ENCODE data around the gene RFLNA. TPM values are rescaled to one million over a fixed set of nuclear protein-coding genes. Genes with fewer than 3 reads are reported as not detected.

The RFLNA gene
- total RNA-seq, 1 experiment from 2014 or later = not detected

- no TSS peak for BruUV-seq (replicated peaks)
- Mint-ChIP-seq H3K4me3 (ENCODE audit: unreplicated experiment) (no peak overlapping the region), H3K9me3 (ENCODE audit: unreplicated experiment) (no peaks in the 10 kb centered on the region), H3K36me3 (ENCODE audit: insufficient read depth, unreplicated experiment) (no peaks in the 10 kb centered on the region), H3K27me3 (ENCODE audit: insufficient read depth, unreplicated experiment) (peaks cover 79% of the 10 kb centered on the region), H3K4me1 (ENCODE audit: insufficient read depth, unreplicated experiment) (no peaks in the 10 kb centered on the region), H3K27ac (ENCODE audit: low read depth, unreplicated experiment) (no peak overlapping the region)
- DNase-seq (ENCODE audit: unreplicated experiment) = no peak
- POLR2A ChIA-PET = interaction anchor here (1.2 kb wide), 1 partner anchor 35 kb away, joined by 4 read pairs; no protein-coding TSS in a partner anchor
- intact Hi-C loops (cut with micrococcal nuclease) = no loop called here
- CTCF ChIA-PET = no interaction called here
- TF ChIP-seq CTCF (IDR thresholded peaks at IDR 0.05; ENCODE audit: unreplicated experiment) = no peak
Observed at GRCh38 chr12:124279315-124279714, 15.6 kb upstream of the RFLNA start.

DNA sequence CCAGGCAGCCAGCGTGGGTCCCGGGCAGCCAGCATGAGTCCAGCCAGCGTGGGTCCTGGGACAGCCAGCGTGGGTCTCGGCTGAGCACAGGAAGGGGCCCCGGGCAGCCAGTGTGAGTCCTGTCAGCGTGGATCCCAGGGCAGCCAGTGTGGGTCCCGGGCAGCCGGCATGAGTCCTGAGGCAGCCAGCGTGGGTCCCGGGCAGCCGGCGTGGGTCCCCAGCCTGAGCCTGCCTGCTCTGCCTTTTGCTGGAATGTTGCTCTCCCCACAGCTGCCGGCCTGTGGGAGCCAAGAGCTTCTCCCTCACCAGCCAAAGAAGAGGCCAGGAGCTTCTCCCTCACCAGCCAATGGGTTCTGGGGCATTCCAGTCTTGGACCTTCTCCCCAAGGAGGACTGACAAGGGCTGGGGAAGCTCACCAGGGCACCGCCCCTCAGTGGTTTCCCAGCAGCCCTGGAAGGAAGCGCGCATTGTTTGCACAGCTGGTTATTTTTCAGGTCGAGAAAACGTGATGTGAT is 15.0 kb upstream of the RFLNA start:
- Mint-ChIP-seq H3K36me3 (ENCODE audit: insufficient read depth, unreplicated experiment) (no peaks in the 10 kb centered on the region), H3K27ac (ENCODE audit: low read depth, unreplicated experiment) (no peak overlapping the region), H3K9me3 (ENCODE audit: unreplicated experiment) (no peaks in the 10 kb centered on the region), H3K27me3 (ENCODE audit: insufficient read depth, unreplicated experiment) (peaks cover 84% of the 10 kb centered on the region), H3K4me1 (ENCODE audit: insufficient read depth, unreplicated experiment) (no peaks in the 10 kb centered on the region), H3K4me3 (ENCODE audit: unreplicated experiment) (no peak overlapping the region)
- intact Hi-C loops (cut with micrococcal nuclease) = no loop called here
- no peak for DNase-seq (ENCODE audit: unreplicated experiment)
- CTCF ChIA-PET = interaction anchor here (0.7 kb wide), 1 partner anchor 243 kb away, joined by 3 read pairs; no protein-coding TSS in a partner anchor
- POLR2A ChIA-PET = interaction anchor here (1.2 kb wide), 1 partner anchor 35 kb away, joined by 4 read pairs; no protein-coding TSS in a partner anchor
- no TSS peak for BruUV-seq (replicated peaks)
- no peak for TF ChIP-seq CTCF (IDR thresholded peaks at IDR 0.05; ENCODE audit: unreplicated experiment)

- no TSS peak for BruUV-seq (replicated peaks)
- no peak for DNase-seq (ENCODE audit: unreplicated experiment)
- peaks cover 2% of the 10 kb centered on the region for H3K4me1 Mint-ChIP-seq (ENCODE audit: insufficient read depth, unreplicated experiment)
- intact Hi-C loops (cut with micrococcal nuclease) = no loop called here
- no peak overlapping the region for H3K27ac Mint-ChIP-seq (ENCODE audit: low read depth, unreplicated experiment)
- no peak for TF ChIP-seq CTCF (IDR thresholded peaks at IDR 0.05; ENCODE audit: unreplicated experiment)
- H3K4me3 Mint-ChIP-seq (ENCODE audit: unreplicated experiment) = no peak overlapping the region
- H3K27me3 Mint-ChIP-seq (ENCODE audit: insufficient read depth, unreplicated experiment) = peaks cover 84% of the 10 kb centered on the region
- peaks cover 8% of the 10 kb centered on the region for H3K9me3 Mint-ChIP-seq (ENCODE audit: unreplicated experiment)
- H3K36me3 Mint-ChIP-seq (ENCODE audit: insufficient read depth, unreplicated experiment) = no peaks in the 10 kb centered on the region
- POLR2A ChIA-PET = interaction anchor here (1.3 kb wide), 1 partner anchor 10 kb away, joined by 3 read pairs; no protein-coding TSS in a partner anchor
- CTCF ChIA-PET = interaction anchor here (0.7 kb wide), 1 partner anchor 249 kb away, joined by 3 read pairs; no protein-coding TSS in a partner anchor
Observed at GRCh38 chr12:124281309-124281708, 13.6 kb upstream of the RFLNA start.

DNA sequence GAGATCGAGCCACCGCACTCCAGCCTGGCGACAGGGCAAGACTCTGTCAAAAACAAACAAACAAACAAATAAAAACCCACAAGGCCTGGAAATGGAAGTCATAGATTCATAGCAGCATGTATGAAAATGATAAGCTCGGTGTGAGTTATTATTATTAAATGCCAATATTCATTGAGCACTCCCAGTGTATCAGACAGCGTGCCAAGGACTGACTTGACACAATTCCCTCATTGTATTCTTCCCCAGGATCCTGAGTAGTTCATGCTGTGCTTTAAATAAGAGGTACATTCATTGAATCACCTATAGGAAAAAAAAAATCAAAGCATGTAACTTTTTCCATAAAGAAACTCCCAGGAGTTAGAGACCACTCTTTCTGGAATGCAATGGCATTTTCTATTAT is 12.6 kb upstream of the RFLNA start:
- H3K9me3 Mint-ChIP-seq (ENCODE audit: unreplicated experiment) = peaks cover 8% of the 10 kb centered on the region
- no peak for DNase-seq (ENCODE audit: unreplicated experiment)
- H3K27me3 Mint-ChIP-seq (ENCODE audit: insufficient read depth, unreplicated experiment) = peaks cover 74% of the 10 kb centered on the region
- intact Hi-C loops (cut with micrococcal nuclease) = no loop called here
- ChIA-PET POLR2A (interaction anchor here (1.3 kb wide), 1 partner anchor 9 kb away, joined by 3 read pairs; no protein-coding TSS in a partner anchor), CTCF (no interaction called here)
- no peaks in the 10 kb centered on the region for H3K36me3 Mint-ChIP-seq (ENCODE audit: insufficient read depth, unreplicated experiment)
- no TSS peak for BruUV-seq (replicated peaks)
- peaks cover 6% of the 10 kb centered on the region for H3K4me1 Mint-ChIP-seq (ENCODE audit: insufficient read depth, unreplicated experiment)
- H3K4me3 Mint-ChIP-seq (ENCODE audit: unreplicated experiment) = no peak overlapping the region
- H3K27ac Mint-ChIP-seq (ENCODE audit: low read depth, unreplicated experiment) = no peak overlapping the region
- TF ChIP-seq CTCF (IDR thresholded peaks at IDR 0.05; ENCODE audit: unreplicated experiment) = no peak

Data from MCF 10A (cell line).